ENCODE measurements around the gene PSTPIP2.
"Not testable (repeated sequence)": the region's sequence is repeated elsewhere in the genome, so short reads cannot be mapped to it uniquely, and the experiment has no call there.

Gene PSTPIP2

GRCh38 chr18:45999536-45999935 lies 72.5 kb downstream of the PSTPIP2 start:
- Histone ChIP-seq H3K27ac (no peak overlapping the region), H3K27me3 (replicated peaks) (no peaks in the 10 kb centered on the region), H3K36me3 (replicated peaks) (no peaks in the 10 kb centered on the region), H3K4me3 (ENCODE audit: low read depth, low read length) (no peak overlapping the region)
- TF ChIP-seq, protein P1, sequence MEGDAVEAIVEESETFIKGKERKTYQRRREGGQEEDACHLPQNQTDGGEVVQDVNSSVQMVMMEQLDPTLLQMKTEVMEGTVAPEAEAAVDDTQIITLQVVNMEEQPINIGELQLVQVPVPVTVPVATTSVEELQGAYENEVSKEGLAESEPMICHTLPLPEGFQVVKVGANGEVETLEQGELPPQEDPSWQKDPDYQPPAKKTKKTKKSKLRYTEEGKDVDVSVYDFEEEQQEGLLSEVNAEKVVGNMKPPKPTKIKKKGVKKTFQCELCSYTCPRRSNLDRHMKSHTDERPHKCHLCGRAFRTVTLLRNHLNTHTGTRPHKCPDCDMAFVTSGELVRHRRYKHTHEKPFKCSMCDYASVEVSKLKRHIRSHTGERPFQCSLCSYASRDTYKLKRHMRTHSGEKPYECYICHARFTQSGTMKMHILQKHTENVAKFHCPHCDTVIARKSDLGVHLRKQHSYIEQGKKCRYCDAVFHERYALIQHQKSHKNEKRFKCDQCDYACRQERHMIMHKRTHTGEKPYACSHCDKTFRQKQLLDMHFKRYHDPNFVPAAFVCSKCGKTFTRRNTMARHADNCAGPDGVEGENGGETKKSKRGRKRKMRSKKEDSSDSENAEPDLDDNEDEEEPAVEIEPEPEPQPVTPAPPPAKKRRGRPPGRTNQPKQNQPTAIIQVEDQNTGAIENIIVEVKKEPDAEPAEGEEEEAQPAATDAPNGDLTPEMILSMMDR (IDR thresholded peaks at IDR 0.05; ENCODE audit: low read depth, low read length, missing control alignments), result no peak
- in situ Hi-C loops (cut with HindIII; ENCODE audit: low pct_ligation_motif_present, low sequenced_read_pairs), result no loop called here
- no peak for DNase-seq

GRCh38 chr18:45998244-45998643 lies 73.8 kb downstream of the PSTPIP2 start:
- Histone ChIP-seq H3K27ac (no peak overlapping the region), H3K27me3 (replicated peaks) (no peaks in the 10 kb centered on the region), H3K36me3 (replicated peaks) (no peaks in the 10 kb centered on the region), H3K4me3 (ENCODE audit: low read depth, low read length) (no peak overlapping the region)
- no peak for DNase-seq
- in situ Hi-C loops (cut with HindIII; ENCODE audit: low pct_ligation_motif_present, low sequenced_read_pairs), result no loop called here
- TF ChIP-seq, protein P1 (IDR thresholded peaks at IDR 0.05; ENCODE audit: low read depth, low read length, missing control alignments), result no peak

- H3K27me3 ChIP-seq (replicated peaks), result no peaks in the 10 kb centered on the region
- H3K27ac ChIP-seq, result no peak overlapping the region
- TF ChIP-seq, protein P1 (IDR thresholded peaks at IDR 0.05; ENCODE audit: low read depth, low read length, missing control alignments), result no peak
- no peak overlapping the region for H3K4me3 ChIP-seq (ENCODE audit: low read depth, low read length)
- no peak for DNase-seq
- H3K36me3 ChIP-seq (replicated peaks), result no peaks in the 10 kb centered on the region
- in situ Hi-C loops (cut with HindIII; ENCODE audit: low pct_ligation_motif_present, low sequenced_read_pairs), result no loop called here
These were observed 74.3 kb downstream of the PSTPIP2 start for GRCh38 chr18:45997700-45998151.

GRCh38 chr18:45995461-45995860 lies 76.6 kb downstream of the PSTPIP2 start:
- TF ChIP-seq, protein P1 (IDR thresholded peaks at IDR 0.05; ENCODE audit: low read depth, low read length, missing control alignments), result no peak
- in situ Hi-C loops (cut with HindIII; ENCODE audit: low pct_ligation_motif_present, low sequenced_read_pairs), result no loop called here
- H3K27ac ChIP-seq, result no peak overlapping the region
- H3K4me3 ChIP-seq (ENCODE audit: low read depth, low read length), result no peak overlapping the region
- no peaks in the 10 kb centered on the region for H3K27me3 ChIP-seq (replicated peaks)
- no peaks in the 10 kb centered on the region for H3K36me3 ChIP-seq (replicated peaks)
- DNase-seq, result no peak

DNA sequence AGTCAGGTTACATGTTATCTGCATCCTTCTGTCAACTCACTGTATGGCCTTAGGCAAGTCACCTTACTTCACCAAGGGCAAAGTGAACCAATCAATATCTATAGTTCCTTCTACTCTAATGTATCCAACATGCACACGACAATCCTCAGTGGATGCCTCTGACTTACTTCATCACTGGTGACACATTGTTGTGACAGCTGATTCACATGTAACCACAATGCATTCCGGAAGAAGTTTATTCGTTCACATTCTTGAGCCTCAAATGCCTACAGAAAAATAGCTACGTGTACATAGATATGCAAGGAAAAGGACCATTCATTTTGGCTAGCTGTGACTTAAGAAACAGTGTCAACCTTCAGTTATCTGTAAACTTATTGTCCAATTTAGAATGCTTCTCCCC lies 78.6 kb downstream of the PSTPIP2 start:
- peak; percentile 91 for DNase-seq
- peak overlapping the region; percentile 63 for H3K27ac ChIP-seq

GRCh38 chr18:45992527-45992926 lies 79.5 kb downstream of the PSTPIP2 start:
- DNase-seq; in situ Hi-C loops (cut with HindIII; ENCODE audit: low pct_ligation_motif_present, low sequenced_read_pairs); H3K4me3 ChIP-seq (ENCODE audit: low read depth, low read length); H3K27ac ChIP-seq; H3K36me3 ChIP-seq (replicated peaks); H3K27me3 ChIP-seq (replicated peaks): not testable (repeated sequence)

More for the DNA sequence above, 78.6 kb downstream of the PSTPIP2 start:
- Histone ChIP-seq H3K27me3 (replicated peaks) (no peaks in the 10 kb centered on the region), H3K4me3 (ENCODE audit: low read depth, low read length) (no peak overlapping the region), H3K36me3 (replicated peaks) (peaks cover 1% of the 10 kb centered on the region)
- in situ Hi-C loops (cut with HindIII; ENCODE audit: low pct_ligation_motif_present, low sequenced_read_pairs), result no loop called here
- TF ChIP-seq, protein P1 (IDR thresholded peaks at IDR 0.05; ENCODE audit: low read depth, low read length, missing control alignments), result no peak

Data from brain microvascular endothelial cell (primary cell).